Measurements from ENCODE around the gene BATF2.

Gene BATF2

DNA sequence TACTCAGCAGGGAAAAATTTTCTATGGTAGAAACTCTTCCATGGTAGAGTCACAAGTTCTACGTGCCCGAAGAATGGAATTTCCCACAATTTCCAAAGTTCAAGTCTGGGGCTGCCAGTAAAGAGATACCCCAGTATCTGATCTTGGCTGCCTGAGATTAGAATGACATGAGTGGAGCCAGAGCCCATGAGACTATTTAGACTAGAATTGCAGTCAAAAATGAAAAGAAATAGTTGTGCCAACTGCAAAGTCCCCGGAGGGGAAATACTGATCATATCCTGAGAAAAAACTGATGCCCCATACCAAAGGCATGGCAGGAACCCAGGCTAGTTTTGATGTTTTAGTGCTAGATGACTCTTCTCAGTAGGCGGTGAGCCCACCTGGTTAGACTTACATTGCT lies 36.1 kb downstream of the BATF2 start:
- DNase-seq, result no peak

DNA sequence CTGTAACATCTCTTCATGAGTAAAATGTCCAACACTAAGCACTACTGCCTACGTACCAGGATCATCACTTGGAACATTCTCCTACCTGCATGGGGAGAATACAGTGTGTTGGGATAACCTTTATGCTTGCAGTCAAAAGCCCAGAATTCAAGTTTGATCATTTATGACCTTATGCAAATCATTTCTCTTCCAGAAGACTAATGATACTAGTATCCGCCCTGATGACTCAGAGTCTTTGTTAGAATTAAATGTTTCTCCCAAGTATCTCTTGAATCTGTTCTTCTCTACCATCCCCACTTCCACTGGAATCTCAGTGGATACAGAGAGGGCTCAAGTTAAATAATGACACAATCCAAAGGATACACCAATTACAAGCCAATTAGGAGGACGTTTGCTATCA lies 37.3 kb downstream of the BATF2 start:
- DNase-seq, result no peak

DNA sequence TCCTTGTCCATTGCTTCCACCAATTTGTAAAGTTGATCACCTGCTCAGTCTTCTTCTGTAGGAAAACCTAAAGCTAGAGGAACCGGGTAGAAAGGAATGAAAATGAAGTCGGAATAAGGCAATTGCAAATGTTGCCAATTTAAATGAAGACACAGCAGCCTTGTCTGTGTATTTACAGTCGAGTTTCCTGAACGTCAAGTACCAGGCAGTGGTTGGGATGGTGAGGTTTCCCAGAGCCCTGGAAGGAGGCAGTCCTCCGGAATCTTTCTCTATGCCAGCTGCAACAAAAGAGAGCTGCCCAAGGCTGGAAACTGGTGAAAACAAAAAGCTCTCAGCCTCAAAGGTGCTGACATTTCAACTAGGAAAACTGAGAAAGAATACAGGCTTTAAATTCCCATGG lies 42.6 kb downstream of the BATF2 start:
- DNase-seq, result no peak

DNA sequence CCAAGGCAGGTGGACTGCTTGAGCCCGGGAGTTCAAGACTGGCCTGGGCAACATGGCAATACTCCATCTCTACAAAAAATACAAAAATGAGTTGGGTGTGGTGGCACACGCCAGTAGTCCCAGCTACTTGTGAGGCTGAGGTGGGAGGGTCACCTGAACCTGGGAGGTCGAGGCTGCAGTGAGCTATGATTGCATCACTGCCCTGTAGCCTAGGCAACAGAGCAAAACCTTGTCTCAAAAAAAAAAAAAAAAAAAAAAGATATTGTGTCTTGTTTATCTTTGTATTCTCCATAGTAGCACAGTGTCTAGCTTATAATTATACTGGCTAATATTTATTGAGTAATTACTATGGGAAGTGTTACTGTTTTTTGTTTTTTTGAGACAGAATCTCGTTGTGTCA lies 45.2 kb downstream of the BATF2 start:
- DNase-seq, result no peak

DNA sequence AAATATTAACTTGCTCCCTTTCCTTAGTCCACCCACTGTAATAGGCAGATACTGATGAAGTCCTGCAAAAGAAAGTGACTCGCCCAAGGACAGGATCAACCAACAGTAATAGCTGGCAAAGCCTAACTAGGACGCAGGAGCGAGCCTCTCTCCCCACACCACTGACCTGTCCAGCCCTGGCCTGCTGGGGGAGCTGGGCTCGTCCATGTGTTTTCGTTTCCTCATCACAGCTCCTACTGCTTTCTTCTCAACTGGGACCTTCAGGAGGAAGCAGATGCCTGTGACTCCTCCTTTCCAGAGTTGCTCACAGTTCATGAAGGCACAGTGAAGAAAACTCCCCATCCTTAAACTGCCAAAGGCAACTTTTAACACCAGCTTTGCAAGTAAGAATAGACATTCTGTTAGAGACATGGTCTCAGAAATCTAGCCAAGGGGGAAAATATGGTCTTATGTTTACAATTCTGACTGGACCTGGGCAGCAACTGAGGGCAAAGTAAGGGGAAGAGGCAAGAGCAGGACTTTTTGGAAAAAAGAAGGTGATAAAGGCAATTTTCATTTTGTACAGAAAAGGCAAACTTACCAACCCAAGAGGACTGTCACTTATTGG lies 49.5 kb downstream of the BATF2 start:
- no peak for DNase-seq
